Transverse colon (tissue), 4 donors: ENCODE measurements around the gene CPM. TPM values are rescaled to one million over a fixed set of nuclear protein-coding genes. Genes with fewer than 3 reads are reported as not detected.

ENCODE experiments used
- DNase-seq: peaks from one replicate; pipeline ENCODE4 v3.0.0-alpha.2; 2019
- H3K27ac ChIP-seq, 4 donors: fragments of 200-600 bp; sonication (generic); 2 replicates each; pipeline ENCODE4 v1.5.1; 2016 to 2018; ENCODE audit warnings: inconsistent platforms in 4 of 4
- H3K27me3 ChIP-seq: fragments of 200-600 bp; sonication (generic); 2 replicates; pipeline ENCODE4 v1.5.1; 2017; ENCODE audit warnings: inconsistent platforms
- H3K36me3 ChIP-seq, 4 donors: fragments of 200-600 bp; sonication (generic); 2 replicates each; pipeline ENCODE4 v1.5.1; 2017 to 2019; ENCODE audit warnings: inconsistent platforms in 4 of 4
- H3K4me1 ChIP-seq, 4 donors: fragments of 200-600 bp; sonication (generic); 2 replicates each; pipeline ENCODE4 v1.5.1; 2017 to 2020; ENCODE audit warnings: inconsistent platforms in 4 of 4
- H3K4me3 ChIP-seq, 4 donors: fragments of 200-600 bp; sonication (generic); 1 replicate in 1 of 4; 2 replicates in 3 of 4; pipeline versions ENCODE4 v1.5.1 to v1.6.1; 2017 to 2019; ENCODE audit warnings: inconsistent platforms in 4 of 4
- H3K9me3 ChIP-seq, 2 donors: fragments of 200-600 bp; sonication (generic); 2 replicates each; pipeline ENCODE4 v1.5.1; 2017 to 2019; ENCODE audit warnings: inconsistent platforms in 2 of 2
- EP300 ChIP-seq: sonication (generic); formaldehyde crosslinking; IDR thresholded peaks from one replicate; pipeline ENCODE4 v1.6.1; 2017; ENCODE audit warnings: antibody characterized with exemption, low read depth
- POLR2A ChIP-seq: fragments of 450-650 bp; IDR thresholded peaks from one replicate; pipeline ENCODE4 v1.6.1; 2016; ENCODE audit warnings: antibody characterized with exemption, mild to moderate bottlenecking, moderate library complexity
- POLR2AphosphoS5 ChIP-seq, 3 donors: sonication (generic); formaldehyde crosslinking; IDR thresholded peaks; one replicate each; pipeline ENCODE4 v1.6.1; 2016; ENCODE audit warnings: antibody characterized with exemption in 3 of 3
- WGBS, 2 donors: methylation state at CpG; one replicate each; pipeline ENCODE4 v1.1.5; 2018; ENCODE audit warnings: low coverage in 1 of 2; 5-methylcytosine and 5-hydroxymethylcytosine counted together
- in situ Hi-C, 4 donors: fragments of 200-750 bp; cut with MboI; loops; one replicate each; pipeline versions ENCODE4 v1.15.0 to v1.15.1; 2017; ENCODE audit warnings: low sequenced_read_pairs in 3 of 4, low pct_ligation_motif_present in 1 of 4, low pct_unique_long_range_greater_than_20kb in 1 of 4
- intact Hi-C: fragments of 100-400 bp; cut with DNase I; formaldehyde crosslinking; loops from one replicate; pipeline ENCODE4 v1.15.1; 2023; ENCODE audit warnings: low total_unique reads
- total RNA-seq, 4 donors: library from RNA; depleted of rRNA; stranded (reverse); fragments of >200 nt; gene quantifications; one replicate each; pipeline ENCODE4 v1.1.0, GENCODE V29; 2016
- TF ChIP-seq, protein P1 (sequence below), 5 experiments: fragments of 200-600 bp in 3 of 5; fragments of 450-650 bp in 2 of 5; sonication (generic) in 3 of 5; IDR thresholded peaks; 1 replicate in 2 of 5; 2 replicates in 3 of 5; pipeline ENCODE4 v1.5.1; 2016 to 2017; ENCODE audit warnings: antibody characterized with exemption in 5 of 5, inconsistent platforms in 3 of 5, mild to moderate bottlenecking in 2 of 5, moderate library complexity in 1 of 5

Gene CPM
- total RNA-seq, 4 donors from 2014 or later = 36.4 to 147 (median 107) TPM

- WGBS, 2 donors = 92 to 100% methylated on average over 3 to 4 of the region's 4 CpGs
- no peaks in the 10 kb centered on the region for H3K4me1 ChIP-seq
- TF ChIP-seq EP300 (no peak), POLR2A (no peak), POLR2AphosphoS5 (IDR thresholded peaks at IDR 0.05) (no peak)
- TF ChIP-seq, protein P1, sequence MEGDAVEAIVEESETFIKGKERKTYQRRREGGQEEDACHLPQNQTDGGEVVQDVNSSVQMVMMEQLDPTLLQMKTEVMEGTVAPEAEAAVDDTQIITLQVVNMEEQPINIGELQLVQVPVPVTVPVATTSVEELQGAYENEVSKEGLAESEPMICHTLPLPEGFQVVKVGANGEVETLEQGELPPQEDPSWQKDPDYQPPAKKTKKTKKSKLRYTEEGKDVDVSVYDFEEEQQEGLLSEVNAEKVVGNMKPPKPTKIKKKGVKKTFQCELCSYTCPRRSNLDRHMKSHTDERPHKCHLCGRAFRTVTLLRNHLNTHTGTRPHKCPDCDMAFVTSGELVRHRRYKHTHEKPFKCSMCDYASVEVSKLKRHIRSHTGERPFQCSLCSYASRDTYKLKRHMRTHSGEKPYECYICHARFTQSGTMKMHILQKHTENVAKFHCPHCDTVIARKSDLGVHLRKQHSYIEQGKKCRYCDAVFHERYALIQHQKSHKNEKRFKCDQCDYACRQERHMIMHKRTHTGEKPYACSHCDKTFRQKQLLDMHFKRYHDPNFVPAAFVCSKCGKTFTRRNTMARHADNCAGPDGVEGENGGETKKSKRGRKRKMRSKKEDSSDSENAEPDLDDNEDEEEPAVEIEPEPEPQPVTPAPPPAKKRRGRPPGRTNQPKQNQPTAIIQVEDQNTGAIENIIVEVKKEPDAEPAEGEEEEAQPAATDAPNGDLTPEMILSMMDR (IDR thresholded peaks at IDR 0.05) = no peak
- in situ Hi-C loops (no loop called here), intact Hi-C loops (no loop called here)
- no peak overlapping the region for H3K27ac ChIP-seq
- no peak overlapping the region for H3K4me3 ChIP-seq
- no peaks in the 10 kb centered on the region for H3K27me3 ChIP-seq
- H3K9me3 ChIP-seq = peaks cover 0 to 4% of the 10 kb centered on the region in 2 donors
- DNase-seq = no peak
- peaks cover 0 to 17% (median 0%) of the 10 kb centered on the region in 4 donors for H3K36me3 ChIP-seq
Observed at GRCh38 chr12:68882251-68882964, 50.6 kb downstream of the CPM start.

DNA sequence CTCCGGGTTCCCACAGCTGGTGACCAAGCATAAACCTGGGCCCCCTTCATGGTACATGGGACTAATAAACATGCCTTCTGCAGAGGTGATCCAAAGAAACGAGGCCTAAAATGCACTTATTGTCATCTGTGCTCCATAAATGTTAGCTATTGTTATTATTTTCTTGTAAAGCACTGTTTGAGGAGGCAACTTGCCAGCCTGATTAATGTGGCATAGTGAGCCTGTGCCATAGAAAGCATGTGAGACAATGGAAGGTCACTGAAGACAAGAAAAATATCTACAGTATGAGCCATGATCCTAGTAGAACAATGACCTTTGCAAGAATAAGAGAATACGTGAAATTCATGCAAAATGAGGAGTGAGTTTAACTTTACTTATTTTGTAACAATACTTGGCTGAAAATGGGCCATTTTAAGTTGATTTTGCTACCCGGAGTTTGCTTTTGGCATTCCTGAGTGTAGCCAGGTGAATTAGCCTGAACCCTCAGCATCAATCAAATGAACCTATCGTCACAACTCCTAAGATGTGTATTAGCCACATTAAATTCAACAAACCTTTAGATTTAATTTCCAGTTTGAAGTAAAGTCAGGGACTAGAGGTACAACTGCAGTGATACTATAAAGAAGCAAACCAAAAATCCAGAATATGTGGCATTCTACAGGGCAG is 52.2 kb downstream of the CPM start:
- no peak for DNase-seq
- Histone ChIP-seq H3K27me3 (no peaks in the 10 kb centered on the region), H3K4me3 (no peak overlapping the region), H3K4me1 (no peaks in the 10 kb centered on the region), H3K27ac (no peak overlapping the region), H3K36me3 (peaks cover 0 to 17% (median 0%) of the 10 kb centered on the region in 4 donors), H3K9me3 (peaks cover 0 to 4% of the 10 kb centered on the region in 2 donors)
- TF ChIP-seq POLR2AphosphoS5 (IDR thresholded peaks at IDR 0.05) (no peak), POLR2A (no peak), EP300 (no peak)
- TF ChIP-seq, protein P1 (IDR thresholded peaks at IDR 0.05) = no peak
- 79 to 80% methylated on average over 5 of the region's 5 CpGs for WGBS, 2 donors
- in situ Hi-C loops (no loop called here), intact Hi-C loops (no loop called here)

DNA sequence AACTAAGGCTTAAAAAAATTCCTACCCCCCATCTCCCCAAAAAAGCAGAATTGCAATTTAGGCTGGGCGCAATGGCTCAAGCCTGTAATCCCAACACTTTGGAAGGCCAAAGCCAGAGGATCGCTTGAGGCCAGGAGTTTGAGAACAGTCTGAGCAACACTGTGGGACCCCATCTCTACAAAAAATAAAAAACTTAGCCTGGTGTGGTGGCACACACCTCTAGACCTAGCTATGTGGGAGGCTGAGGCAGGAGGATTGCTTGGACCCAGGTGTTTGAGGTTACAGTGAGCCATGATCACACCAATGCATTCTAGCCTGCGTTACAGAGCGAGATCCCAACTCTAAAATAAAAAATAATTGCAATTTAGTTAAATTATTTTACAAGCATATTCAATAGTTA is 54.1 kb downstream of the CPM start:
- Histone ChIP-seq H3K4me3 (no peak overlapping the region), H3K36me3 (peaks cover 0 to 17% (median 0%) of the 10 kb centered on the region in 4 donors), H3K27ac (no peak overlapping the region), H3K27me3 (no peaks in the 10 kb centered on the region), H3K9me3 (peaks cover 0 to 4% of the 10 kb centered on the region in 2 donors), H3K4me1 (no peaks in the 10 kb centered on the region)
- in situ Hi-C loops (no loop called here), intact Hi-C loops (no loop called here)
- WGBS, 2 donors = 96 to 100% methylated on average over 1 to 4 of the region's 4 CpGs
- TF ChIP-seq POLR2AphosphoS5 (IDR thresholded peaks at IDR 0.05) (no peak), EP300 (no peak), POLR2A (no peak)
- TF ChIP-seq, protein P1 (IDR thresholded peaks at IDR 0.05) = no peak
- no peak for DNase-seq

DNA sequence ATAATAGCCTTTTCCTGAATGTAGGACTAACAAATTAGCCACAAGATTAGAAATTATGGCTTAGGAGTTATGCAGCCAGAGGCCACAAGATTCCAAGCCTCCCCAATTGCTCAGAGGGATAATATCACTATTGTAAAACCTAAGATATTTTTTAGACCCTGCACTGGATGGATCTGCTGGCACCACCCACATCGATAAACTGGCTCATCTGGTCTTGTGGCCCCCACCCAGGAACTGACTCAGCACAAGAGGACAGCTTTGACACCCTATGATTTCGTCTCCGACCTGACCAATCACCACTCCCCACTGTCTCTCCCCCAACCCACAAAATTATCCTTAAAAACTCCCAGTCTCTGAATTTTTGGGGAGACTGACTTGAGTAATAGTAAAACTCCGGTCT is 54.7 kb downstream of the CPM start:
- no peak for DNase-seq
- Histone ChIP-seq H3K27ac (no peak overlapping the region), H3K4me3 (no peak overlapping the region), H3K9me3 (peaks cover 0 to 4% of the 10 kb centered on the region in 2 donors), H3K36me3 (peaks cover 0 to 14% (median 0%) of the 10 kb centered on the region in 4 donors), H3K27me3 (no peaks in the 10 kb centered on the region), H3K4me1 (no peaks in the 10 kb centered on the region)
- 85 to 93% methylated on average over 4 of the region's 4 CpGs for WGBS, 2 donors
- in situ Hi-C loops (no loop called here), intact Hi-C loops (no loop called here)
- TF ChIP-seq POLR2AphosphoS5 (IDR thresholded peaks at IDR 0.05) (no peak), POLR2A (no peak), EP300 (no peak)
- TF ChIP-seq, protein P1 (IDR thresholded peaks at IDR 0.05) = no peak
